Central memory CD4-positive, alpha-beta T cell (primary cell): Measurements from ENCODE around the gene VENTX.
A peak's percentile ranks its signal among the peaks of the same experiment; 100 is the strongest.

Source experiments
- DNase-seq: peaks from one replicate; pipeline ENCODE4 v3.0.0; 2022

The VENTX gene

GRCh38 chr10:133238466-133238804, 780 bp downstream of the VENTX start:
- DNase-seq, result no peak

- no peak for DNase-seq
Measured at GRCh38 chr10:133239990-133240389, 2.3 kb downstream of the VENTX start.

GRCh38 chr10:133241501-133242205, 4.0 kb downstream of the VENTX start:
- no peak for DNase-seq

- no peak for DNase-seq
Measured at GRCh38 chr10:133242611-133243356, 5.1 kb downstream of the VENTX start.

GRCh38 chr10:133243593-133243992, 5.9 kb downstream of the VENTX start:
- DNase-seq, result no peak

- DNase-seq, result no peak
Measured at GRCh38 chr10:133245439-133246235, 8.0 kb downstream of the VENTX start.

GRCh38 chr10:133246236-133246626, 8.6 kb downstream of the VENTX start:
- DNase-seq, result no peak

GRCh38 chr10:133247681-133248333, 10.2 kb downstream of the VENTX start:
- no peak for DNase-seq

GRCh38 chr10:133248334-133248715, 10.7 kb downstream of the VENTX start:
- no peak for DNase-seq

- no peak for DNase-seq
Measured at GRCh38 chr10:133249094-133249780, 11.6 kb downstream of the VENTX start.

GRCh38 chr10:133249975-133250754, 12.5 kb downstream of the VENTX start:
- DNase-seq, result no peak

- DNase-seq, result no peak
Measured at GRCh38 chr10:133251388-133252222, 13.9 kb downstream of the VENTX start.

- no peak for DNase-seq
Measured at GRCh38 chr10:133252223-133252552, 14.5 kb downstream of the VENTX start.

- no peak for DNase-seq
Measured at GRCh38 chr10:133253361-133253955, 15.8 kb downstream of the VENTX start.

- DNase-seq, result no peak
Measured at GRCh38 chr10:133254421-133255120, 16.9 kb downstream of the VENTX start.

- no peak for DNase-seq
Measured at GRCh38 chr10:133255323-133255722, 17.7 kb downstream of the VENTX start.

- DNase-seq, result no peak
Measured at GRCh38 chr10:133257489-133258065, 19.9 kb downstream of the VENTX start.

GRCh38 chr10:133258066-133258817, 20.6 kb downstream of the VENTX start:
- DNase-seq, result peak; percentile 42
